GM12878 (cell line): ENCODE measurements around the gene LRRC26. TPM values are rescaled to one million over a fixed set of nuclear protein-coding genes. Genes with fewer than 3 reads are reported as not detected.
"Not testable (repeated sequence)": the region's sequence is repeated elsewhere in the genome, so short reads cannot be mapped to it uniquely, and the experiment has no call there.

Experiments used
- ATAC-seq: fragments of 200-7000 bp; cut with Tn5 transposase; 3 replicates; pipeline ENCODE4 v1.9.1; 2020; ENCODE audit warnings: mild to moderate bottlenecking, moderate library complexity
- BruUV-seq: library from RNA; stranded (reverse); fragments of 400-500 nt; replicated peaks from 2 replicates; lab custom pipeline; 2021; lab: Mats Ljungman, UMichigan
- CTCF ChIA-PET: fragments of 300-600 bp; sonication (Branson Sonifier 250); formaldehyde crosslinking; extraction: SDS; loops from one replicate; lab custom pipeline; 2021; ENCODE audit warnings: inconsistent platforms; lab: Yijun Ruan, JAX
- POLR2A ChIA-PET: fragments of 350-600 bp; formaldehyde crosslinking; extraction: SDS; loops from one replicate; lab custom pipeline; 2021; ENCODE audit warnings: inconsistent platforms; lab: Charles Lee
- RAD21 ChIA-PET: fragments of 300-600 bp; sonication (Branson Sonifier 250); formaldehyde crosslinking; loops from one replicate; lab custom pipeline; 2023; ENCODE audit warnings: antibody characterized with exemption; ENCODE audit not compliant: unreplicated experiment; lab: Charles Lee
- SMC1A ChIA-PET: fragments of 300-600 bp; sonication (Branson Sonifier 250); formaldehyde crosslinking; loops from one replicate; lab custom pipeline; 2023; ENCODE audit not compliant: unreplicated experiment, uncharacterized antibody; lab: Charles Lee
- DNase-seq: peaks from one replicate; pipeline ENCODE4 v3.0.0-alpha.2; 2011; ENCODE audit warnings: low read depth, low spot score
- FAIRE-seq: peaks from 3 replicates; lab custom pipeline; 2011; peaks lifted over from hg19 to GRCh38; lab: Jason Lieb, UNC
- H2AFZ ChIP-seq: 2 replicates; pipeline ENCODE4 v1.6.0; 2011; ENCODE audit warnings: low read depth, low read length, control low read depth; ENCODE audit not compliant: control insufficient read depth
- H3K27ac ChIP-seq: 2 replicates; pipeline ENCODE4 v1.5.1; 2011; ENCODE audit warnings: control low read depth; ENCODE audit not compliant: control insufficient read depth, insufficient read depth
- H3K27me3 ChIP-seq, 2 experiments: replicated peaks in 1 of 2; 2 replicates each; pipeline versions ENCODE4 v1.6.0 to v1.6.1; 2011; ENCODE audit warnings: low read length in 1 of 2; ENCODE audit not compliant: control insufficient read depth in 2 of 2, insufficient read depth in 2 of 2
- H3K36me3 ChIP-seq, 2 experiments: 2 replicates each; pipeline ENCODE4 v1.5.1; 2011; ENCODE audit warnings: low read length in 1 of 2; ENCODE audit not compliant: control insufficient read depth in 2 of 2, insufficient read depth in 2 of 2
- H3K4me1 ChIP-seq: 2 replicates; pipeline ENCODE4 v1.6.1; 2011; ENCODE audit warnings: mild to moderate bottlenecking, low read length, moderate library complexity, mixed read lengths; ENCODE audit not compliant: control insufficient read depth, insufficient read depth
- H3K4me2 ChIP-seq: 2 replicates; pipeline ENCODE4 v1.6.0; 2011; ENCODE audit warnings: control low read depth; ENCODE audit not compliant: control insufficient read depth, insufficient read depth
- H3K4me3 ChIP-seq: fragments of 200-600 bp; sonication (generic); 2 replicates; pipeline ENCODE4 v1.5.1; 2016
- H3K79me2 ChIP-seq: 2 replicates; pipeline ENCODE4 v1.6.0; 2011; ENCODE audit warnings: low read length; ENCODE audit not compliant: control insufficient read depth, insufficient read depth
- H3K9ac ChIP-seq: 2 replicates; pipeline ENCODE4 v1.8.0; 2011; ENCODE audit warnings: low read length, control low read depth, mixed read lengths; ENCODE audit not compliant: control insufficient read depth, insufficient read depth
- H3K9me3 ChIP-seq: replicated peaks from 3 replicates; pipeline ENCODE4 v1.5.1; 2011; ENCODE audit warnings: mild to moderate bottlenecking, low read length; ENCODE audit not compliant: control insufficient read depth, insufficient read depth
- H4K20me1 ChIP-seq: 2 replicates; pipeline ENCODE4 v1.6.0; 2011; ENCODE audit not compliant: control insufficient read depth, insufficient read depth
- BMI1 ChIP-seq: fragments of 450-650 bp; IDR thresholded peaks from 2 replicates; pipeline ENCODE4 v1.6.1; 2016; ENCODE audit warnings: mild to moderate bottlenecking, moderate library complexity, borderline replicate concordance
- MYC ChIP-seq: IDR thresholded peaks from 2 replicates; pipeline ENCODE4 v1.6.1; 2011; ENCODE audit warnings: mild to moderate bottlenecking, low read length, moderate library complexity, inconsistent platforms; ENCODE audit not compliant: insufficient read depth, insufficient replicate concordance, insufficient read length, severe bottlenecking
- SREBF2 ChIP-seq: IDR thresholded peaks from 2 replicates; pipeline ENCODE4 v1.6.1; 2012; ENCODE audit warnings: mild to moderate bottlenecking, low read length
- SUPT20H ChIP-seq: IDR thresholded peaks from 2 replicates; pipeline ENCODE4 v1.6.1; 2011; ENCODE audit warnings: low read depth, mild to moderate bottlenecking, low read length, moderate library complexity, borderline replicate concordance; ENCODE audit not compliant: control insufficient read depth
- YY1 ChIP-seq: IDR thresholded peaks from 2 replicates; pipeline ENCODE4 v1.6.1; 2011; ENCODE audit warnings: low read depth, mild to moderate bottlenecking, low read length
- WGBS: methylation state at CpG from one replicate; pipeline ENCODE4 v1.1.6; 2016; ENCODE audit warnings: low lambda C conversion rate; ENCODE audit not compliant: insufficient replicate concordance, insufficient coverage; ENCODE audit errors: missing lambda C conversion rate; 5-methylcytosine and 5-hydroxymethylcytosine counted together
- in situ Hi-C: fragments of 300-500 bp; cut with MboI; formaldehyde crosslinking; loops from 9 replicates; pipeline ENCODE4 v1.14.3; 2018; ENCODE audit warnings: mixed read lengths
- intact Hi-C: fragments of 100-400 bp; cut with micrococcal nuclease; formaldehyde crosslinking; loops from one replicate; pipeline ENCODE4 v1.14.2; 2022; ENCODE audit not compliant: unreplicated experiment
- polyA plus RNA-seq, 11 experiments: library from polyadenylated mRNA; depleted of rRNA in 4 of 11; unstranded in 6 of 11; stranded (reverse) in 5 of 11; fragments of >200 nt; fragmentation: Nextera tagmentation in 4 of 11; fragmentation: Illumina TruSeq in 1 of 11; extraction: Ambion mirVana in 4 of 11; extraction: Trizol in 1 of 11; gene quantifications; 1 replicate in 1 of 11; 2 replicates in 10 of 11; pipeline versions ENCODE4 v1.2.1 to v1.2.3, GENCODE V29; 2011 to 2016; ENCODE audit warnings: inconsistent platforms in 2 of 11, missing spikeins in 2 of 11, low read depth in 1 of 11
- total RNA-seq, 4 experiments: library from RNA; depleted of rRNA in 3 of 4; stranded (reverse); fragments of >200 nt in 3 of 4; fragmentation: Illumina TruSeq in 1 of 4; extraction: Trizol in 1 of 4; gene quantifications; 2 replicates each; pipeline versions ENCODE4 v1.2.1 to v1.2.3, GENCODE V29; 2013 to 2021

Gene LRRC26
- total and polyA plus RNA-seq, 10 of the 15 experiments (the other 5 are each of a cell fraction or from before 2014, with no cell fraction given), result 0.29 to 0.91 (median 0.64) TPM; not detected in 5

GRCh38 chr9:137136261-137136880, 33.5 kb downstream of the LRRC26 start:
- Histone ChIP-seq H4K20me1 (no peaks in the 10 kb centered on the region), H3K27ac (no peak overlapping the region), H3K9ac (no peak overlapping the region), H3K36me3 (no peaks in the 10 kb centered on the region), H3K4me2 (no peak overlapping the region), H3K79me2 (no peaks in the 10 kb centered on the region), H3K4me1 (no peaks in the 10 kb centered on the region), H3K27me3 (peaks cover 10 to 14% of the 10 kb centered on the region in 2 experiments), H3K9me3 (no peaks in the 10 kb centered on the region; the same call in 2 of the 3 replicates), H2AFZ (no peak overlapping the region), H3K4me3 (no peak overlapping the region)
- 16% methylated on average over 27 of the region's 27 CpGs for WGBS
- CTCF ChIA-PET, result interaction anchor here (0.6 kb wide), 1 partner anchor 377 kb away, joined by 3 read pairs; no protein-coding TSS in a partner anchor
- intact Hi-C loops (no loop called here), in situ Hi-C loops (no loop called here)
- RAD21 ChIA-PET, result interaction anchor here (0.6 kb wide), 1 partner anchor 41 kb away, joined by 4 read pairs; no protein-coding TSS in a partner anchor
- TF ChIP-seq YY1 (no peak), MYC (no peak), SREBF2 (no peak), BMI1 (no peak), SUPT20H (no peak)
- DNase-seq, result no peak
- POLR2A ChIA-PET, result interaction anchor here (1.5 to 3.1 kb wide), 2 partner anchors 13 to 14 kb away, joined by 8 to 11 read pairs; no protein-coding TSS in a partner anchor
- no peak for FAIRE-seq
- BruUV-seq, result no TSS peak
- peak; percentile 59 for ATAC-seq
- SMC1A ChIA-PET, result no interaction called here

GRCh38 chr9:137135154-137135553, 34.7 kb downstream of the LRRC26 start:
- SMC1A ChIA-PET, H3K4me2 ChIP-seq, H3K27ac ChIP-seq, H3K9ac ChIP-seq, intact Hi-C loops, DNase-seq, ATAC-seq, H4K20me1 ChIP-seq, H3K4me1 ChIP-seq, FAIRE-seq, H3K79me2 ChIP-seq, H2AFZ ChIP-seq, in situ Hi-C loops, BruUV-seq, H3K36me3 ChIP-seq, H3K4me3 ChIP-seq, H3K9me3 ChIP-seq: not testable (repeated sequence)
- ChIA-PET POLR2A (interaction anchor here (0.5 to 1.5 kb wide), 4 partner anchors 15 to 233 kb away, joined by 3 to 11 read pairs (median 4); no protein-coding TSS in a partner anchor), RAD21 (interaction anchor here (0.7 kb wide), 1 partner anchor 100 kb away, joined by 3 read pairs; no protein-coding TSS in a partner anchor), CTCF (interaction anchor here (0.6 to 1.2 kb wide), 2 partner anchors 15 to 332 kb away, joined by 3 to 5 read pairs; no protein-coding TSS in a partner anchor)
- peaks cover 7 to 14% of the 10 kb centered on the region in 2 experiments for H3K27me3 ChIP-seq
- WGBS, result 57% methylated on average over 9 of the region's 9 CpGs
